Muscle of leg (tissue), 11 donors: ENCODE data around the gene VPS35. TPM values are rescaled to one million over a fixed set of nuclear protein-coding genes. Genes with fewer than 3 reads are reported as not detected.
"Not testable (repeated sequence)": the region's sequence is repeated elsewhere in the genome, so short reads cannot be mapped to it uniquely, and the experiment has no call there.

Experiments
- DNase-seq: peaks from one replicate; pipeline ENCODE4 v3.0.0; 2013
- H3K27ac ChIP-seq: one replicate; pipeline ENCODE4 v1.5.1; 2013; ENCODE audit warnings: mild to moderate bottlenecking, low read length, control low read depth
- H3K27me3 ChIP-seq: one replicate; pipeline ENCODE4 v1.6.1; 2013; ENCODE audit warnings: low read length; ENCODE audit not compliant: control insufficient read depth, insufficient read depth
- H3K36me3 ChIP-seq: one replicate; pipeline ENCODE4 v1.6.1; 2013; ENCODE audit warnings: low read length; ENCODE audit not compliant: control insufficient read depth, insufficient read depth
- H3K4me1 ChIP-seq: one replicate; pipeline ENCODE4 v1.6.1; 2013; ENCODE audit warnings: low read length; ENCODE audit not compliant: control insufficient read depth, insufficient read depth
- H3K4me3 ChIP-seq: one replicate; pipeline ENCODE4 v1.5.1; 2013; ENCODE audit warnings: low read length, control low read depth
- H3K9me3 ChIP-seq: replicated peaks from 2 replicates; pipeline ENCODE4 v1.6.1; 2013; ENCODE audit warnings: low read depth, low read length; ENCODE audit not compliant: control insufficient read depth
- WGBS: methylation state at CpG from one replicate; pipeline ENCODE4 v1.1.5; 2013; ENCODE audit warnings: missing lambda C conversion rate; ENCODE audit not compliant: insufficient coverage; 5-methylcytosine and 5-hydroxymethylcytosine counted together
- polyA plus RNA-seq, 8 donors: library from polyadenylated mRNA; unstranded; fragments of 120-200 nt; gene quantifications; one replicate each; pipeline versions ENCODE4 v1.2.1 to v1.2.3, GENCODE V29; 2013; ENCODE audit warnings: inconsistent platforms in 1 of 8, low replicate concordance in 1 of 8; ENCODE audit not compliant: insufficient read length in 8 of 8, insufficient read depth in 1 of 8
- total RNA-seq: library from RNA; stranded (reverse); fragments of 120-200 nt; gene quantifications from one replicate; pipeline ENCODE4 v1.2.4, GENCODE V29; 2013

Gene VPS35
- total and polyA plus RNA-seq, 9 donors = 64.7 to 89.7 (median 79.1) TPM

DNA sequence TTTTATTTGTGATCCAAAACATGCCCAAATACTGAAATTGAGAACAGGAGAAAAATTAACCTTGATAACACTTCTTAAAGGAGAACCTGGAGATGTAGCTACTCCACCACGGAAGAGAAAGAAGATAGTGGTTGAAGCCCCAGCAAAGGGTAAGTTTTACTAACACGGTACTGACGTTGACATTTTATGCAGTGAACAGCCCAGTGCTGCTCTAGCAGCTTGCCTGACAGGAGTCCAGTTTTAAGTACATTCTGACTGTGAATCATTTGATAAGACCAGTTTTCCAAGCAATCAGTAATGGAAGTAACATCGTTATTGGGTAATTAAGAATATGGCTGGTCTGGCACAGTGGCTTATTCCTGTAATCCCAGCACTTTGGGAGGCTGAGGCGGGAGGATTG is 7.0 kb upstream of the VPS35 start:
- Histone ChIP-seq H3K27ac (no peak overlapping the region), H3K27me3 (no peaks in the 10 kb centered on the region), H3K36me3 (peaks cover 2% of the 10 kb centered on the region), H3K9me3 (no peaks in the 10 kb centered on the region), H3K4me1 (peaks cover 3% of the 10 kb centered on the region), H3K4me3 (no peak overlapping the region)
- WGBS = 91% methylated on average over 5 of the region's 5 CpGs
- no peak for DNase-seq

DNA sequence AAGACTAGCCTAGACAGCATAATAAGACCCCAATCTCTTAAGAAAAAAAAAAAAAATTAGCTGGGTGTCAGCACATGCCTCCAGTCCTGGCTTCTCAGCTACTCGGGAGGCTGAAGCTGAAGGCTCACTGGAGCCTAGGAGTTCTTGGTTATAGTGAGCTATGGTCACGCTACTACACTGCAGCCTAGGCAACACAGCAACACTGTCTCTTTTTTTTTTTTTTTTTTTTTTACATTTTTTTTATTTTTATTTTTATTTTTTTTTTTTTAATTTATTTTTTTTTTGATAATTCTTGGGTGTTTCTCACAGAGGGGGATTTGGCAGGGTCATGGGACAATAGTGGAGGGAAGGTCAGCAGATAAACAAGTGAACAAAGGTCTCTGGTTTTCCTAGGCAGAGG is 4.6 kb upstream of the VPS35 start:
- H3K4me3 ChIP-seq = no peak overlapping the region
- no CpG with 5 or more reads among the region's 2 CpGs for WGBS
- peaks cover 12% of the 10 kb centered on the region for H3K4me1 ChIP-seq
- no peaks in the 10 kb centered on the region for H3K27me3 ChIP-seq
- no peak overlapping the region for H3K27ac ChIP-seq
- no peaks in the 10 kb centered on the region for H3K9me3 ChIP-seq
- peaks cover 2% of the 10 kb centered on the region for H3K36me3 ChIP-seq
- DNase-seq = no peak

DNA sequence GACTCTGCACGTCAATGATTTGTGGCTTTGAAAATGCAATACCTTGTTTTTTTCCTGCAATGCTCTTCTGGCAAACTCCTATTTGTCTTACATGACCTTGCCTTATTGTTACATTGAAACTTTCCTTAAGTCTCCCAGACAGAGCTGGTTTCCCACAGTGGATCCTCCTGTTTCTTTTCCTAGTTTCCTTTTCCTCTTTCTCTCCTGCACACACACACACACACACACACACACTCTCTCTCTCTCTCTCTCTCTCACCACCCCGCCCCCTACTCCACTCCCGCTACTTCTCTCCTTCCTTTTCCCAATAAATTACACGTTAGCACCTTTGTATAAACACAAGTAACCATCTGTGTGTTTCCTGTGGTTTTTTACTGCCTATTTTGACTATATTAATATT is 2.7 kb upstream of the VPS35 start:
- Histone ChIP-seq H3K9me3 (no peaks in the 10 kb centered on the region), H3K4me3 (no peak overlapping the region), H3K27me3 (no peaks in the 10 kb centered on the region), H3K36me3 (peaks cover 2% of the 10 kb centered on the region), H3K27ac (no peak overlapping the region), H3K4me1 (peaks cover 17% of the 10 kb centered on the region)
- 67% methylated on average over 1 of the region's 4 CpGs for WGBS
- DNase-seq = no peak

DNA sequence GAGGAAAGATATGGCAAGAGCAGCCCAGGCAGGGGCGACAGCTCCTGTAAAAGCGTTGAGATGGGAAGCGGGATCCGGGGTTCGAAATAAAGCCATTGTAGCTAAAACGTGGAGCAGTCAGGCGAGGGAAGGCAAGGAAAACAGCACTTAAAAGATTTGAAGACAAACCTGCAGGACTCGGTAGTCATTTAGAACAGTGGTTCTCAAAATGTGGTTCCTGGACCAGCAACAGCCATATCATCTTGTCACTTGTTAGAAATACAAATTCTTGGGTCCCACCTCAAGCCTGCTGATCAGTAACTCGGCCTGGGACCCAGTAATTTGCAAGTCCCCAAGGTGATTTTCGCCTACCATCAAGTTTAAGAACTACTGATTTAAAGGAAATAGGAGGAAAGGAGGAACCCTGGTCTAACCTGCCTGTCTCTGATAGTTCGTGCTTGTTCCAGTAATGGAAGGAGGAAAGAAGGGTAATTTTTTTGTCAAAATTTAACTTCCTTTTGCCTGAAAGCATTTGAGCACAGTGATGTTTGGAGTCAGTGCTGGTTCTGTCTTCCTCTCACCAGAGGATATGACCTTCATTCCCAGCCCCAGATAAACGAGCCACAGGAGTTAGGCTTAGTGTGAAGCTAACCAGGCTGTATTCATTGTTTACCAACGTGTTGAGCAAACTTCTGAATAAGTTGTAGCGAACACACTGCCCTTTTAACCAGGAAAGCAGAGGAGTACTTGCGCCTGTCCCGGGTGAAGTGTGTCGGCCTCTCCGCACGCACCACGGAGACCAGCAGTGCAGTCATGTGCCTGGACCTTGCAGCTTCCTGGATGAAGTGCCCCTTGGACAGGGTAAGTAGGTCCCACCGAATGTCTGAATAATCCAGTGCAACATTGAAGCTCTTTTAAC is 1.6 kb upstream of the VPS35 start:
- Histone ChIP-seq H3K27me3 (no peaks in the 10 kb centered on the region), H3K4me1 (peaks cover 17% of the 10 kb centered on the region), H3K9me3 (no peaks in the 10 kb centered on the region), H3K4me3 (peak overlapping the region; percentile 94), H3K27ac (peak overlapping the region; percentile 79), H3K36me3 (no peaks in the 10 kb centered on the region)
- DNase-seq = no peak
- 15% methylated on average over 20 of the region's 21 CpGs for WGBS

DNA sequence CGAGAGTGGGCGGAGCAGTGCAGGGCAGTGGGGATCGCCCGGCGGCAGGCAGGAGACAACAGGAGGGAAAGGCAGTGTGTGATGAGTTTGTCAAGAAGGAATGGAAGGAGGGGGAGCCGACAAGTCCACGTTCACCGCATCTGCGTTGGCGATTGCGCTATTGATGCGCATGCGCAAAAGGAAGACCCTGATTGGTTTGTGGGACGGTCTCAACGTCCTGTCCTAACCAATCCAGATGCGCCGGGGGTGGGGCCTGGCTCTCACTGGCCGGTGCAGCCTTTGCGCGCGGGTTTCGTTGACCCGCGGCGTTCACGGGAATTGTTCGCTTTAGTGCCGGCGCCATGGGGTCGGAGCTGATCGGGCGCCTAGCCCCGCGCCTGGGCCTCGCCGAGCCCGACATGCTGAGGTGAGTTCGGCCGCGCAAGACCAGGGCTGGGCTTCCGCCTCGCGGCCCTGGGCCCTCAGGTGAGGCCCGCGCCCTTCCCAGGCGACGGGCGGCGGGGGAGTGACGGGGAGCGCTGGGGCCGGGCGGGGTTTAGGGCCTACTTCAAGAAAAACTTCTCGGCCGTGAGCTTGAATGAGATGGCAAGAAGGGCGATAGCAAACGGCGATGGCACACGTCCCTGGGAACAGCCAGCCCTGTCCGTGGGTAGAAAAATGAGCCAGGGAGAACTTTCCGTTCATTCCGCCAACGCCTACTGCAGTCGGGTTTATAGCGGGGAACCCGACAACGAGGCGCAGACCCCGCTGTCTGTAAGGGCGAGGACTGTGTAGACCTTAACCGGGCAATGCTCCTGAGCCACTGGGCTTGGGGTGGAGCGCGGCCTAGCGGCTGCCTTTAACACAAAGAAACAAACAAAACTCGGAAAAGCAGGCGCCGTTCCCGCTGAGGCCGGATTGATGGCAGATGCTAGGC is 645 bp upstream of the VPS35 start, which contains the start of gene ORC6:
Gene ORC6, plus strand, starts transcription at position 295 of the 916 bp plus-strand sequence. Its CDS starts 47 bp downstream, at position 342.
- Histone ChIP-seq H3K4me1 (peaks cover 17% of the 10 kb centered on the region), H3K9me3 (no peaks in the 10 kb centered on the region), H3K36me3 (no peaks in the 10 kb centered on the region), H3K27me3 (no peaks in the 10 kb centered on the region), H3K27ac (peak within 1 kb of the TSS; percentile 99), H3K4me3 (peak within 1 kb of the TSS; percentile 94)
- DNase-seq = peak; percentile 99
- WGBS = under 1% methylated on average over 76 of the region's 79 CpGs

DNA sequence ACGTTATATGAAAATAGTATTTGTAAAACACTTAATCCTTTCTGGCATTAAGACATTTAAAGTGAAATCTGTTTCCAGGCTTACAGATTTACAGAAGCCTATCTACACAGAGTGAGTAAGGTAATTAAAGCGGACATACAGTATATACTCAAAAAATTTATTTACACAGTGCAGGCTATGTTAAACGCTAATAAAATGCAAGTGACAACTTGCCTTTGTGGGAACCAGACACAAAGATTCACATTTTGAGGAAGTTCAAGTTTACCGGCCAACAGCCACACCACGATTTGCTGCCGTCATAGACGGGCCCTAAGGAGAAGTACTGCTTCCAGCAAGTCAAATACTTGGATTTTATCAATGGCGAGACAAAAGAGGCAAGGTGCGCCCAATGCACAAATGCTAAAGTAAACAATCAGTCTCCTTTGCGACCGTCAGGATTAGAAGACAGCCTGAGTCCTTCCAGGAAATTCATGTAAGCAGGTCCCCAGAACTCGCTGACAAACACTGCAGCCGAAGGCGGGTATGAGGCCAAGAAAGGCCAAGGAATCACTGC is 801 bp downstream of the VPS35 start:
- DNase-seq = peak; percentile 75
- 0% methylated on average over 11 of the region's 14 CpGs for WGBS

DNA sequence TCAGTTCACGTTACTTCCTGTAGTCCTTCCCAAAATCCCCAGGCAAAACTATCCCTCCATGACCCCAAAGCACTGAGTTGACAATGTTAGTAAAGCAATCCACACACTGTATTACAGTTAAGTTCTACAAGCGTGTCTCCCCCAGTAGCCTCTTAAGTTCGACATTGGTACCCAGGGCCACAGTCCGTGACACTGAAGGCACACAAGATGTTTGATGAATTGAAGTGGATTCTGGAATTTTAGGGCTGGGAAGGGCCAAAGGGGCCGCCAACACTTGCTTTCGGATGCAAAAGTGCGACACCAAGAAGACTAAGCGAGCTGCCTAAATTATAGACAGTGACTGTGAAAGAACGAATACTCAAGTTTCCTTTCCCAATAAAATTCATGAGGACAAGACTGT is 1.5 kb downstream of the VPS35 start:
- DNase-seq = no peak
- Histone ChIP-seq H3K27me3 (no peaks in the 10 kb centered on the region), H3K4me3 (peak overlapping the region; percentile 2), H3K27ac (no peak overlapping the region), H3K4me1 (peaks cover 17% of the 10 kb centered on the region), H3K36me3 (no peaks in the 10 kb centered on the region), H3K9me3 (no peaks in the 10 kb centered on the region)
- WGBS = 63% methylated on average over 6 of the region's 9 CpGs

More for the DNA sequence above, 801 bp downstream of the VPS35 start:
- peaks cover 17% of the 10 kb centered on the region for H3K4me1 ChIP-seq
- no peaks in the 10 kb centered on the region for H3K36me3 ChIP-seq
- H3K27ac ChIP-seq = peak overlapping the region; percentile 99
- peak overlapping the region; percentile 94 for H3K4me3 ChIP-seq
- no peaks in the 10 kb centered on the region for H3K27me3 ChIP-seq
- no peaks in the 10 kb centered on the region for H3K9me3 ChIP-seq

DNA sequence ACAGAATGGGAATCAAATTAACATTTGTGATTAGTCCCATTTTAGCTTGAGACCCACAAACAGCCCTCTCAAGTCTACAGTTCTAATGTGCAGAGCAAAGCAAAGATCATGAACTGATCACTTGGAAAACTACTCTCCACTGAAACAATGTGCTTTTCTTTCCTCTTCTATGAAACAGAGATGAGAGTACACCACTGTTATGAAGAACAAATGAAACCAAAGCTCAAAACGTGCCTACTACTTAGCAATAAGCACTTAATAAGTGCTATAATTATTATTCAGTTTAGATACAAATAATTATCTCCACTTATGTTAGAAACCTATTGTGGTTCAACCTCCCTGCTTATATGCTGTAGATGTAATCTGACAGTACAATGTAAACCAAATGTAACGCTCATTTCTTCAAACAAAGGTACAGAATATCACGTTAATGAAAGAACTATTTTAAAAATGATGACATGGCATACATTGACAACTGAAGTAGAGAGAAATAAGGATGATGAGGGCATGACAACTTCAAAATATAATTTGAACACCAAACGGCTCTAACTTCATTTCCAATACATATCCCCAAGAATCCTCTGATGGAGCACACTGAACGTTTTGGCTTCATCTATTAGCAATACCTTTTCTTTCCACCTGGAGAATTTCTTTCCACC is 2.0 kb downstream of the VPS35 start:
- Histone ChIP-seq H3K36me3 (no peaks in the 10 kb centered on the region), H3K9me3 (no peaks in the 10 kb centered on the region), H3K27ac (no peak overlapping the region), H3K4me1 (peaks cover 17% of the 10 kb centered on the region), H3K27me3 (no peaks in the 10 kb centered on the region), H3K4me3 (no peak overlapping the region)
- no peak for DNase-seq
- WGBS = 40% methylated on average over 1 of the region's 5 CpGs

DNA sequence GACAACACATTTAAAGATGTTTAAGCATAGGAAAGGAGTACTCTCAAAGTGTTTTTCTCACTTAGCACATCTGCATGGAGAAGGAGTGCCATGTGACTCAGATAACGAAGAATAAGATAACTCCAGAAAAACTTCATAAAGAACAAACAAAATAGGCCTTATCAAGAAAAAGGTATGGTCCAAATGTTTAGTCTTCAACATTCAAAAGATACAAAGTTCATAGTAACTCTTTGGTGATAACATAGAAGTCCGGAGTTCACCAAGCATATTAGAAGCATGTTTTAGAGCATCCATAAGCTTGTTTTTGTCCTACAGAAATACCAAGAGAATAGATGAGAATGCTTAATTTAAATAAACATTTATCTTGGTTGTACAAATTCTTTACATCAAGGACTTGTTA is 7.1 kb downstream of the VPS35 start:
- DNase-seq, H3K27ac ChIP-seq, H3K4me1 ChIP-seq, H3K9me3 ChIP-seq, H3K27me3 ChIP-seq, H3K4me3 ChIP-seq: not testable (repeated sequence)
- no CpG with 5 or more reads among the region's 2 CpGs for WGBS
- H3K36me3 ChIP-seq = peaks cover 11% of the 10 kb centered on the region
